HepG2 (cell line): ENCODE measurements around the gene CYP27A1. TPM values are rescaled to one million over a fixed set of nuclear protein-coding genes. Genes with fewer than 3 reads are reported as not detected.

Experiments
- AHDC1 ChIP-seq: sonication (generic); formaldehyde crosslinking; IDR thresholded peaks from 2 replicates; pipeline ENCODE4 v1.5.1; 2020; ENCODE audit warnings: mild to moderate bottlenecking, missing genetic modification reagents, borderline replicate concordance
- BATF2 ChIP-seq: sonication (generic); formaldehyde crosslinking; IDR thresholded peaks from 2 replicates; pipeline ENCODE4 v1.8.0; 2022; ENCODE audit warnings: mild to moderate bottlenecking, missing genetic modification reagents, moderate library complexity
- CHCHD3 ChIP-seq: sonication (generic); formaldehyde crosslinking; IDR thresholded peaks from 2 replicates; pipeline ENCODE4 v1.8.0; 2022; ENCODE audit warnings: mild to moderate bottlenecking, missing genetic modification reagents, moderate library complexity
- FOSL2 ChIP-seq: sonication (generic); formaldehyde crosslinking; IDR thresholded peaks from 2 replicates; pipeline ENCODE4 v1.4.0; 2020; ENCODE audit warnings: missing genetic modification reagents
- GATA4 ChIP-seq: sonication (generic); IDR thresholded peaks from 2 replicates; pipeline ENCODE4 v1.6.1; 2016; ENCODE audit warnings: antibody characterized with exemption, low read depth, borderline replicate concordance
- KDM1A ChIP-seq: IDR thresholded peaks from 2 replicates; pipeline ENCODE4 v1.6.1; 2016; ENCODE audit warnings: missing compliant biosample characterization
- STAT5B ChIP-seq: sonication (generic); formaldehyde crosslinking; IDR thresholded peaks from 2 replicates; pipeline ENCODE4 v1.4.0; 2020; ENCODE audit warnings: missing genetic modification reagents
- TEF ChIP-seq: sonication (generic); formaldehyde crosslinking; IDR thresholded peaks from 2 replicates; pipeline ENCODE4 v1.5.0; 2020; ENCODE audit warnings: missing genetic modification reagents
- TFAP4 ChIP-seq: sonication (generic); IDR thresholded peaks from 2 replicates; pipeline ENCODE4 v1.6.1; 2016; ENCODE audit warnings: low read depth, borderline replicate concordance
- THAP11 ChIP-seq: IDR thresholded peaks from 2 replicates; pipeline ENCODE4 v1.6.1; 2016; ENCODE audit warnings: missing biosample characterization, missing genetic modification reagents
- ZBTB20 ChIP-seq: sonication (generic); formaldehyde crosslinking; IDR thresholded peaks from 2 replicates; pipeline ENCODE4 v1.8.1; 2023; ENCODE audit warnings: missing genetic modification reagents, low read depth, mild to moderate bottlenecking, borderline replicate concordance
- ZBTB46 ChIP-seq: sonication (generic); formaldehyde crosslinking; IDR thresholded peaks from 2 replicates; pipeline ENCODE4 v1.4.0; 2020; ENCODE audit warnings: mild to moderate bottlenecking, missing genetic modification reagents, borderline replicate concordance
- ZNF335 ChIP-seq: sonication (generic); formaldehyde crosslinking; IDR thresholded peaks from 2 replicates; pipeline ENCODE4 v1.4.0; 2020; ENCODE audit warnings: missing genetic modification reagents
- ZNF766 ChIP-seq: sonication (generic); formaldehyde crosslinking; IDR thresholded peaks from 2 replicates; pipeline ENCODE4 v1.5.0; 2020; ENCODE audit warnings: missing genetic modification reagents, borderline replicate concordance
- polyA plus RNA-seq, 8 experiments: library from polyadenylated mRNA; depleted of rRNA in 3 of 8; stranded (reverse) in 7 of 8; unstranded in 1 of 8; fragments of >200 nt; fragmentation: Illumina TruSeq in 4 of 8; extraction: Trizol in 4 of 8; gene quantifications; 2 replicates each; pipeline versions ENCODE4 v1.2.1 to v1.2.3, GENCODE V29; 2011 to 2016; ENCODE audit warnings: low read depth in 4 of 8, missing spikeins in 1 of 8, mixed read lengths in 1 of 8; ENCODE audit not compliant: insufficient read depth in 1 of 8
- total RNA-seq, 5 experiments: library from RNA; depleted of rRNA; stranded (reverse); fragments of >200 nt; fragmentation: Illumina TruSeq; extraction: Trizol; gene quantifications; 2 replicates each; pipeline ENCODE4 v1.2.3, GENCODE V29; 2016; ENCODE audit warnings: low read depth in 1 of 5
- TF ChIP-seq, protein P1 (sequence below): sonication (generic); formaldehyde crosslinking; IDR thresholded peaks from 2 replicates; pipeline ENCODE4 v1.8.1; 2022; ENCODE audit warnings: low read depth, mild to moderate bottlenecking, missing genetic modification reagents
- TF ChIP-seq, protein P2 (sequence below): sonication (generic); formaldehyde crosslinking; IDR thresholded peaks from 2 replicates; pipeline ENCODE4 v1.8.0; 2022; ENCODE audit warnings: missing genetic modification reagents, low read depth, mild to moderate bottlenecking, borderline replicate concordance

CYP27A1 gene
- total and polyA plus RNA-seq, 2 of the 13 experiments (the other 11 are each of a cell fraction or from before 2014, with no cell fraction given): 157 to 266 TPM

DNA sequence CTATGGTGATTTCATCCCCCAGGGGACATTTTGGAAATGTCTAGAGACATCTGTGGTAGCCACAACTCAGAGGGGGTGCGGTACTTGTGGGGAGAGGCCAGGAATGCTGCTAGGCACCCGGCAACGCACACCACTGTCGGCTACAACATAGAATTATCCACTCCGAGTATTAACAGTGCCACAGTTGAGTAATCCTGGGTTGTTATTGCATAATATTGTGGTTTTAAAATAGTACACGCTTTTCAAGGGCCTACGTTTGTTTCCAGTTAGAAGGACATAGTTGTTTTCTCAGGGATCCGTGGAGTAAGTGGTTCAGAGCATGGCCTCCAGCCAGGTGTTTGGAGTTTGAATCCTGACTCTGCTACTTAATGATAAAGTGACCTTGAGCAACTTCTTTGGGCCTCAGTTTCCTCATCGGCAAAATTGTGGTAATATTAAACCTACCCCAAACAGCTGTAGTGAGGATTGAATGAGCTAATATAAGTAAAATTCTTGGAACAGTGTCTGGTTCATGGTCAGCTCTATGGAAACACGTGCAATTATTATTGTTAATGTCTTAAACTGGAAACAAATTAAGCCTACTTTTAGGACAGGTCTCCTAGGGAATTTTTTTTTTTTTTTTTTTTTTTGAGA lies 24.5 kb downstream of the CYP27A1 start (continued):
- no peak for TF ChIP-seq ZBTB46
- peak; percentile 82 for TF ChIP-seq THAP11 (CRISPR knock-in tag)
- peak; percentile 48; the same call in 1 of the 2 replicates for TF ChIP-seq AHDC1 (CRISPR knock-in tag)
- TF ChIP-seq TEF (CRISPR knock-in tag): peak; percentile 73; the same call in 1 of the 2 replicates
- no peak for TF ChIP-seq STAT5B (CRISPR knock-in tag)
- TF ChIP-seq, protein P1, sequence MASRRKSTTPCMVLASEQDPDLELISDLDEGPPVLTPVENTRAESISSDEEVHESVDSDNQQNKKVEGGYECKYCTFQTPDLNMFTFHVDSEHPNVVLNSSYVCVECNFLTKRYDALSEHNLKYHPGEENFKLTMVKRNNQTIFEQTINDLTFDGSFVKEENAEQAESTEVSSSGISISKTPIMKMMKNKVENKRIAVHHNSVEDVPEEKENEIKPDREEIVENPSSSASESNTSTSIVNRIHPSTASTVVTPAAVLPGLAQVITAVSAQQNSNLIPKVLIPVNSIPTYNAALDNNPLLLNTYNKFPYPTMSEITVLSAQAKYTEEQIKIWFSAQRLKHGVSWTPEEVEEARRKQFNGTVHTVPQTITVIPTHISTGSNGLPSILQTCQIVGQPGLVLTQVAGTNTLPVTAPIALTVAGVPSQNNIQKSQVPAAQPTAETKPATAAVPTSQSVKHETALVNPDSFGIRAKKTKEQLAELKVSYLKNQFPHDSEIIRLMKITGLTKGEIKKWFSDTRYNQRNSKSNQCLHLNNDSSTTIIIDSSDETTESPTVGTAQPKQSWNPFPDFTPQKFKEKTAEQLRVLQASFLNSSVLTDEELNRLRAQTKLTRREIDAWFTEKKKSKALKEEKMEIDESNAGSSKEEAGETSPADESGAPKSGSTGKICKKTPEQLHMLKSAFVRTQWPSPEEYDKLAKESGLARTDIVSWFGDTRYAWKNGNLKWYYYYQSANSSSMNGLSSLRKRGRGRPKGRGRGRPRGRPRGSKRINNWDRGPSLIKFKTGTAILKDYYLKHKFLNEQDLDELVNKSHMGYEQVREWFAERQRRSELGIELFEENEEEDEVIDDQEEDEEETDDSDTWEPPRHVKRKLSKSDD (CRISPR knock-in tag): peak; percentile 30; the same call in 1 of the 2 replicates
- TF ChIP-seq FOSL2: peak; percentile 62
- TF ChIP-seq GATA4: no peak
- TF ChIP-seq CHCHD3 (CRISPR knock-in tag): no peak
- peak; percentile 39; the same call in 1 of the 2 replicates for TF ChIP-seq TFAP4
- TF ChIP-seq BATF2 (CRISPR knock-in tag): no peak
- TF ChIP-seq, protein P2, sequence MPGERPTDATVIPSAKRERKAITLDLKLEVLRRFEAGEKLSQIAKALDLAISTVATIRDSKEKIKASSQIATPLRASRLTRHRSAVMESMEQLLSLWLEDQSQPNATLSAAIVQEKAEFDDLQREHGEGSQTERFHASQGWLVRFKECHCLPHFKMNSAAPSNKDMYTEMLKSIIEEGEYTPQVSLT (CRISPR knock-in tag): no peak
- TF ChIP-seq KDM1A: no peak
- no peak for TF ChIP-seq ZNF335 (CRISPR knock-in tag)
- TF ChIP-seq ZBTB20 (CRISPR knock-in tag): no peak
- no peak for TF ChIP-seq ZNF766 (CRISPR knock-in tag)
